ENCODE data around the gene GRIK5. TPM values are rescaled to one million over a fixed set of nuclear protein-coding genes. Genes with fewer than 3 reads are reported as not detected.

GRIK5 gene
- polyA plus RNA-seq, 1 experiment, result 0.05 TPM

GRCh38 chr19:42028304-42029216 lies 41.4 kb downstream of the GRIK5 start:
- Histone ChIP-seq H3K27me3 (ENCODE audit: control insufficient read depth, insufficient read depth, low read length) (peaks cover 15% of the 10 kb centered on the region), H3K27ac (ENCODE audit: low read depth, low read length) (no peak overlapping the region), H3K4me3 (ENCODE audit: low read depth, low read length) (no peak overlapping the region), H3K9me3 (ENCODE audit: control insufficient read depth, insufficient read depth, low read length) (no peaks in the 10 kb centered on the region)
- POLR2A ChIA-PET, result no interaction called here
- peak; percentile 48 for TF ChIP-seq CTCF (IDR thresholded peaks at IDR 0.05; ENCODE audit: low read depth, low read length)
- CTCF ChIA-PET, result interaction anchor here (0.5 to 1.3 kb wide), 5 partner anchors 9 to 53 kb away, joined by 3 to 5 read pairs (median 4); no protein-coding TSS in a partner anchor
- DNase-seq (ENCODE audit: low read depth, low spot score), result no peak

- DNase-seq (ENCODE audit: low read depth, low spot score), result peak; percentile 24
- Histone ChIP-seq H3K27ac (ENCODE audit: low read depth, low read length) (peak overlapping the region; percentile 21), H3K4me3 (ENCODE audit: low read depth, low read length) (no peak overlapping the region), H3K27me3 (ENCODE audit: control insufficient read depth, insufficient read depth, low read length) (peaks cover 4% of the 10 kb centered on the region), H3K9me3 (ENCODE audit: control insufficient read depth, insufficient read depth, low read length) (no peaks in the 10 kb centered on the region)
- TF ChIP-seq CTCF (IDR thresholded peaks at IDR 0.05; ENCODE audit: low read depth, low read length), result no peak
- ChIA-PET POLR2A (interaction anchor here (1.0 kb wide), 1 partner anchor 14 kb away, joined by 3 read pairs; no protein-coding TSS in a partner anchor), CTCF (interaction anchor here (1.2 to 2.2 kb wide), 2 partner anchors 8 to 10 kb away, joined by 4 to 7 read pairs; no protein-coding TSS in a partner anchor)
Measured at GRCh38 chr19:42024622-42025111, 45.3 kb downstream of the GRIK5 start.

GRCh38 chr19:42023943-42024260 lies 46.1 kb downstream of the GRIK5 start:
- peaks cover 4% of the 10 kb centered on the region for H3K27me3 ChIP-seq (ENCODE audit: control insufficient read depth, insufficient read depth, low read length)
- H3K27ac ChIP-seq (ENCODE audit: low read depth, low read length), result no peak overlapping the region
- ChIA-PET CTCF (interaction anchor here (1.7 to 2.2 kb wide), 2 partner anchors 9 to 11 kb away, joined by 7 to 14 read pairs; no protein-coding TSS in a partner anchor), POLR2A (no interaction called here)
- DNase-seq (ENCODE audit: low read depth, low spot score), result no peak
- no peaks in the 10 kb centered on the region for H3K9me3 ChIP-seq (ENCODE audit: control insufficient read depth, insufficient read depth, low read length)
- no peak for TF ChIP-seq CTCF (IDR thresholded peaks at IDR 0.05; ENCODE audit: low read depth, low read length)
- H3K4me3 ChIP-seq (ENCODE audit: low read depth, low read length), result no peak overlapping the region

- ChIA-PET CTCF (interaction anchor here (1.3 to 2.2 kb wide), 3 partner anchors 10 to 12 kb away, joined by 4 to 14 read pairs (median 7); no protein-coding TSS in a partner anchor), POLR2A (no interaction called here)
- no peak overlapping the region for H3K27ac ChIP-seq (ENCODE audit: low read depth, low read length)
- DNase-seq (ENCODE audit: low read depth, low spot score), result no peak
- H3K9me3 ChIP-seq (ENCODE audit: control insufficient read depth, insufficient read depth, low read length), result no peaks in the 10 kb centered on the region
- H3K27me3 ChIP-seq (ENCODE audit: control insufficient read depth, insufficient read depth, low read length), result peaks cover 4% of the 10 kb centered on the region
- H3K4me3 ChIP-seq (ENCODE audit: low read depth, low read length), result no peak overlapping the region
- peak; percentile 41; the same call in 1 of the 2 replicates for TF ChIP-seq CTCF (IDR thresholded peaks at IDR 0.05; ENCODE audit: low read depth, low read length)
Measured at GRCh38 chr19:42023121-42023942, 46.7 kb downstream of the GRIK5 start.
